OCI-LY1 (cell line): ENCODE measurements around the gene SDCBP2.

ENCODE experiments used
- H2AFZ ChIP-seq: fragments of 200-600 bp; sonication (generic), shearing (Covaris generic); 2 replicates; pipeline ENCODE4 v1.6.0; 2014; ENCODE audit warnings: antibody characterized with exemption, mild to moderate bottlenecking, low read length
- H3F3A ChIP-seq: fragments of 200-600 bp; sonication (generic), shearing (Covaris generic); 2 replicates; pipeline ENCODE4 v1.6.0; 2014; ENCODE audit warnings: mild to moderate bottlenecking, antibody characterized with exemption, low read length, moderate library complexity; ENCODE audit not compliant: insufficient read depth
- H3K27ac ChIP-seq: fragments of 200-600 bp; sonication (generic); 2 replicates; pipeline ENCODE4 v1.5.1; 2014; ENCODE audit warnings: low read length, mixed run types, mild to moderate bottlenecking, low read depth; ENCODE audit not compliant: poor library complexity, severe bottlenecking
- H3K27me3 ChIP-seq: fragments of 200-600 bp; sonication (generic); 2 replicates; pipeline ENCODE4 v1.6.0; 2014; ENCODE audit warnings: antibody characterized with exemption, mild to moderate bottlenecking, low read length, moderate library complexity; ENCODE audit not compliant: insufficient read depth
- H3K36me3 ChIP-seq: fragments of 200-600 bp; sonication (generic); 2 replicates; pipeline ENCODE4 v1.6.1; 2014; ENCODE audit warnings: mild to moderate bottlenecking, antibody characterized with exemption, low read length, moderate library complexity, mixed read lengths; ENCODE audit not compliant: insufficient read depth
- H3K4me1 ChIP-seq: fragments of 200-600 bp; sonication (generic); 2 replicates; pipeline ENCODE4 v1.5.1; 2014; ENCODE audit warnings: mild to moderate bottlenecking, low read length, moderate library complexity; ENCODE audit not compliant: insufficient read depth, severe bottlenecking
- H3K4me2 ChIP-seq: fragments of 200-600 bp; sonication (generic), shearing (Covaris generic); 2 replicates; pipeline ENCODE4 v1.6.1; 2014; ENCODE audit warnings: low read length
- H3K4me3 ChIP-seq: fragments of 200-600 bp; sonication (generic); 2 replicates; pipeline ENCODE4 v1.5.1; 2014; ENCODE audit warnings: low read length, low read depth, mild to moderate bottlenecking, mixed read lengths; ENCODE audit not compliant: poor library complexity, severe bottlenecking
- H3K79me2 ChIP-seq: fragments of 200-600 bp; shearing (Covaris generic); 2 replicates; pipeline ENCODE4 v1.6.1; 2016; ENCODE audit warnings: mixed run types, low read length, mixed read lengths; ENCODE audit not compliant: insufficient read depth
- H3K9ac ChIP-seq: fragments of 200-600 bp; sonication (generic), shearing (Covaris generic); 2 replicates; pipeline ENCODE4 v1.6.1; 2014; ENCODE audit warnings: mild to moderate bottlenecking, low read length, mixed read lengths
- H3K9me2 ChIP-seq: fragments of 200-600 bp; sonication (generic), shearing (Covaris generic); 2 replicates; pipeline ENCODE4 v1.6.1; 2014; ENCODE audit warnings: low read depth, mild to moderate bottlenecking, low read length, mixed read lengths
- H3K9me3 ChIP-seq: fragments of 200-600 bp; shearing (Covaris generic); 2 replicates; pipeline ENCODE4 v1.6.1; 2014; ENCODE audit warnings: low read length, mixed read lengths
- H4K20me1 ChIP-seq: fragments of 200-600 bp; sonication (generic), shearing (Covaris generic); 2 replicates; pipeline ENCODE4 v1.6.0; 2016; ENCODE audit warnings: mild to moderate bottlenecking, low read length; ENCODE audit not compliant: insufficient read depth
- EZH2 ChIP-seq: fragments of 200-600 bp; sonication (generic), shearing (Covaris generic); IDR thresholded peaks from 2 replicates; pipeline ENCODE4 v1.8.0; 2017; ENCODE audit warnings: borderline replicate concordance, mixed run types, mild to moderate bottlenecking, antibody characterized with exemption, low read length, moderate library complexity, mixed read lengths
- TF ChIP-seq, protein P1 (sequence below): fragments of 200-600 bp; sonication (generic), shearing (Covaris generic); IDR thresholded peaks from 2 replicates; pipeline ENCODE4 v1.5.1; 2017; ENCODE audit warnings: mild to moderate bottlenecking, antibody characterized with exemption, low read length, moderate library complexity, mixed read lengths

SDCBP2 gene

DNA sequence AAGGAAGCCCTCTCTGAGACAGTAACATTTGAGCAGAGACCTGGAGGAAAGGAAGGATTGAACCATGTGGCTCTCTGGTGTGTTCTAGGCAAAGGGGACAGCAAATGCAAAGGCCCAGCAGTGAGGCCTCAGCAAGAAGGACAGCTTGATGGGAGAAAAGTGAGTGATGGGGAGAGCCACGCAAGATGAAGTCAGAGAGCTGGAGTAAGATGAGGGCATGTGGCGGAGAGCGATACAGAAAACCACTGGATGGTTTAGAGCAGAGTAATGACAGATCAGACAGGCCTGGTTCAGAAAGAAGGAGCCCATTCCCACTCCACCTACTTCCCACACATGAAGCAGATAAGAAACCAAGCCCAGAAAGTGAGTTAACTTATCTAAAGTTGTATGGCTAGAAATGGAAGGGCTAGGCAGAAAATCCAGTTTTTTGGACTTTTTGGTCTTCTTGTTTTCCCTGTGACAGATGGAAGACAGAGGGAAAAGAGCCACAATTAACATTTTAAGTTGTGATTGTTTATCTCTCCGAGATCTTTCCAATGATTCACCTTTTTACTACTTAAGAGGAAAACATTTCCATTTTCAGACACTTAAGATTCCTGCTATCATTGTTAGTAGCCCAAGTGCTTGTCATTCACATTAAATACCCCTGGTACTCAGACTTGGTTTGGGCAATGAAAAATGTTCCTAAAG lies 63.6 kb downstream of the SDCBP2 start:
- Histone ChIP-seq H3K4me3 (peak overlapping the region; percentile 46), H3K9me2 (no peaks in the 10 kb centered on the region), H3K27ac (no peak overlapping the region), H3K27me3 (0 out of 2 replicates have a peak, but pooled peaks cover 6% of the 10 kb centered on the region), H3K4me1 (no peaks in the 10 kb centered on the region), H3K36me3 (no peaks in the 10 kb centered on the region), H4K20me1 (no peaks in the 10 kb centered on the region), H2AFZ (no peak overlapping the region), H3K9me3 (no peaks in the 10 kb centered on the region), H3K79me2 (no peaks in the 10 kb centered on the region), H3K4me2 (no peak overlapping the region), H3K9ac (no peak overlapping the region), H3F3A (no peaks in the 10 kb centered on the region)
- TF ChIP-seq, protein P1, sequence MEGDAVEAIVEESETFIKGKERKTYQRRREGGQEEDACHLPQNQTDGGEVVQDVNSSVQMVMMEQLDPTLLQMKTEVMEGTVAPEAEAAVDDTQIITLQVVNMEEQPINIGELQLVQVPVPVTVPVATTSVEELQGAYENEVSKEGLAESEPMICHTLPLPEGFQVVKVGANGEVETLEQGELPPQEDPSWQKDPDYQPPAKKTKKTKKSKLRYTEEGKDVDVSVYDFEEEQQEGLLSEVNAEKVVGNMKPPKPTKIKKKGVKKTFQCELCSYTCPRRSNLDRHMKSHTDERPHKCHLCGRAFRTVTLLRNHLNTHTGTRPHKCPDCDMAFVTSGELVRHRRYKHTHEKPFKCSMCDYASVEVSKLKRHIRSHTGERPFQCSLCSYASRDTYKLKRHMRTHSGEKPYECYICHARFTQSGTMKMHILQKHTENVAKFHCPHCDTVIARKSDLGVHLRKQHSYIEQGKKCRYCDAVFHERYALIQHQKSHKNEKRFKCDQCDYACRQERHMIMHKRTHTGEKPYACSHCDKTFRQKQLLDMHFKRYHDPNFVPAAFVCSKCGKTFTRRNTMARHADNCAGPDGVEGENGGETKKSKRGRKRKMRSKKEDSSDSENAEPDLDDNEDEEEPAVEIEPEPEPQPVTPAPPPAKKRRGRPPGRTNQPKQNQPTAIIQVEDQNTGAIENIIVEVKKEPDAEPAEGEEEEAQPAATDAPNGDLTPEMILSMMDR, result no peak
- no peak for TF ChIP-seq EZH2

DNA sequence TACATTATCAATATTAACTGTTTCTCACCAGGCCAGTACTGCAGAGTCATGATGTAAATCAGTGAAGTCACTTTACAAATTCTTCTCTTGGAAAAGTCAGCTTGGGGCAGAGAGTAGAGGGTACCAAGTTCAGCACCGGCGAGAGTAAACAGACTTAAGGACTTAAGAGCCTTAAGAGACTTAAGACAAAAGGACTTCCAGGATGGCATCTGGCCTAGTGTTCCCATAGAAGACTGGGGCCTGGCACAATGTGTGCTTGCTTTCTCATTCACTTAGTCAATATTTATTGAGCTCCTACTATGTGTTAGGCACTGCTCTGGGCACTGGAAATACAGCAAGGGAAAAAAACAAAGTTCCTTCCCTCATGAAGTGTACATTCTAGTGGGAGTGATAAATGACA lies 64.2 kb downstream of the SDCBP2 start:
- Histone ChIP-seq H3K79me2 (no peaks in the 10 kb centered on the region), H3K36me3 (no peaks in the 10 kb centered on the region), H3K4me1 (no peaks in the 10 kb centered on the region), H3K9me2 (no peaks in the 10 kb centered on the region), H2AFZ (no peak overlapping the region), H3F3A (no peaks in the 10 kb centered on the region), H3K9me3 (no peaks in the 10 kb centered on the region), H3K4me3 (no peak overlapping the region), H4K20me1 (no peaks in the 10 kb centered on the region), H3K27ac (no peak overlapping the region), H3K4me2 (no peak overlapping the region), H3K27me3 (0 out of 2 replicates have a peak, but pooled peaks cover 6% of the 10 kb centered on the region), H3K9ac (no peak overlapping the region)
- no peak for TF ChIP-seq EZH2
- TF ChIP-seq, protein P1, result no peak

DNA sequence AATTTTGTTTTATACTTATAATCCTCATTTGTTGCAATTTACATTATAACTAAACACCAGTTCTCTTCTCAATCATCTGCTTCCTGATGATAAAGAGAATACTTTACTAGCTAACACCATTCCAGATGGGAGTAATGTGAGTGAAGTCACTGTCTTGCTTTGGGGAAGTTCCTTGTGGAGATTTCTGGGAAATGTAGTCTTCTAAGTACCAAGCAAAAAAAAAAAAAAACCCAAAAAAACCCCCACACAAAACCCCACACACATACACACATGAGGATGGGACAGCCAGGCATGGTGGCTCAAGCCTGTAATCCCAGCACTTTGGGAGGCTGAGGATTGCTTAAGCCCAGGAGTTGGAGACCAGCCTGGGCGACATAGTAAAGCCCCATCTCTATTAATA lies 65.1 kb downstream of the SDCBP2 start:
- Histone ChIP-seq H3K4me3 (no peak overlapping the region), H3K36me3 (no peaks in the 10 kb centered on the region), H4K20me1 (no peaks in the 10 kb centered on the region), H3K9me2 (no peaks in the 10 kb centered on the region), H2AFZ (no peak overlapping the region), H3K4me2 (no peak overlapping the region), H3K27me3 (0 out of 2 replicates have a peak, but pooled peaks cover 6% of the 10 kb centered on the region), H3K9ac (no peak overlapping the region), H3K79me2 (no peaks in the 10 kb centered on the region), H3K9me3 (no peaks in the 10 kb centered on the region), H3F3A (no peaks in the 10 kb centered on the region), H3K27ac (no peak overlapping the region), H3K4me1 (no peaks in the 10 kb centered on the region)
- TF ChIP-seq, protein P1, result no peak
- TF ChIP-seq EZH2, result no peak
